ENCODE measurements around the gene CACNA1G. TPM values are rescaled to one million over a fixed set of nuclear protein-coding genes. Genes with fewer than 3 reads are reported as not detected.

CACNA1G gene
- total and polyA plus RNA-seq, 2 donors (not counting 3 experiments of a cell fraction or from before 2014, with no cell fraction given): not detected

GRCh38 chr17:50661348-50661747, 100.8 kb downstream of the CACNA1G start:
- peak overlapping the region; percentile 44 for H2AFZ ChIP-seq (ENCODE audit: low read depth, low read length)
- no peaks in the 10 kb centered on the region for H3K9me1 ChIP-seq (replicated peaks; ENCODE audit: control insufficient read depth, extremely low read depth, insufficient read depth, low read length)
- H3K4me2 ChIP-seq (ENCODE audit: insufficient read depth, low read length): peak overlapping the region; percentile 14
- H3K36me3 ChIP-seq (ENCODE audit: control insufficient read depth in 2 of 2, extremely low read depth in 1 of 2, insufficient read depth in 2 of 2, low read length in 2 of 2): no peaks in the 10 kb centered on the region
- peak overlapping the region; percentile 90 for H3K27ac ChIP-seq (ENCODE audit: insufficient read depth, low read depth, low read length)
- DNase-seq (ENCODE audit: low read depth, low spot score) (no peak), FAIRE-seq (no peak)
- H4K20me1 ChIP-seq (replicated peaks; ENCODE audit: control insufficient read depth, extremely low read depth, insufficient read depth, low read length): no peaks in the 10 kb centered on the region
- no peaks in the 10 kb centered on the region for H3K79me2 ChIP-seq (ENCODE audit: control insufficient read depth, insufficient read depth, low read length)
- TF ChIP-seq CTCF (IDR thresholded peaks at IDR 0.05; ENCODE audit: extremely low read depth in 1 of 2, insufficient read depth in 1 of 2, low read depth in 1 of 2, low read length in 2 of 2) (no peak), POLR2A (IDR thresholded peaks at IDR 0.05; ENCODE audit: low read depth, low read length) (no peak), GATA2 (IDR thresholded peaks at IDR 0.05; ENCODE audit: insufficient read depth, insufficient read length, low read depth, low read length) (no peak), JUN (IDR thresholded peaks at IDR 0.05; ENCODE audit: borderline replicate concordance, insufficient read depth, insufficient read length, low read depth) (no peak), MYC (IDR thresholded peaks at IDR 0.05; ENCODE audit: low read depth, low read length) (no peak), EZH2 (IDR thresholded peaks at IDR 0.05; ENCODE audit: borderline replicate concordance, low read depth, low read length, severe bottlenecking) (no peak), FOS (IDR thresholded peaks at IDR 0.05; ENCODE audit: borderline replicate concordance, insufficient read depth, low read length) (no peak)
- H3K4me3 ChIP-seq (replicated peaks in 1 of 3; ENCODE audit: insufficient read depth in 1 of 3, low read depth in 1 of 3, low read length in 3 of 3): no peak overlapping the region
- no peaks in the 10 kb centered on the region for H3K27me3 ChIP-seq (ENCODE audit: control insufficient read depth in 2 of 2, insufficient read depth in 2 of 2, low read length in 2 of 2)
- dilution Hi-C loops (cut with MboI; ENCODE audit: extremely low pct_ligation_motif_present, low sequenced_read_pairs) (no loop called here), intact Hi-C loops (cut with micrococcal nuclease) (loop anchor here (1.0 kb wide), 1 partner anchor 22 kb away; no protein-coding TSS in a partner anchor)
- ChIA-PET CTCF (interaction anchor here (0.6 to 3.9 kb wide), 12 partner anchors 10 to 399 kb away, joined by 3 to 29 read pairs (median 8); no protein-coding TSS in a partner anchor), POLR2A (interaction anchor here (1.4 to 3.0 kb wide), 3 partner anchors 11 to 22 kb away, joined by 3 to 23 read pairs (median 4); no protein-coding TSS in a partner anchor)
- peak overlapping the region; percentile 42 for H3K9ac ChIP-seq (replicated peaks; ENCODE audit: extremely low read depth, insufficient read depth, low read length)
- H3K9me3 ChIP-seq (replicated peaks; ENCODE audit: control insufficient read depth, insufficient read depth, low read length): no peaks in the 10 kb centered on the region
- BruUV-seq (replicated peaks): TSS peak; percentile 70
- H3K4me1 ChIP-seq (ENCODE audit: control insufficient read depth, extremely low read depth, insufficient read depth, low read length): peaks cover 31% of the 10 kb centered on the region

All from endothelial cell of umbilical vein (primary cell).